Measurements from ENCODE around the gene AQP2.

DNA sequence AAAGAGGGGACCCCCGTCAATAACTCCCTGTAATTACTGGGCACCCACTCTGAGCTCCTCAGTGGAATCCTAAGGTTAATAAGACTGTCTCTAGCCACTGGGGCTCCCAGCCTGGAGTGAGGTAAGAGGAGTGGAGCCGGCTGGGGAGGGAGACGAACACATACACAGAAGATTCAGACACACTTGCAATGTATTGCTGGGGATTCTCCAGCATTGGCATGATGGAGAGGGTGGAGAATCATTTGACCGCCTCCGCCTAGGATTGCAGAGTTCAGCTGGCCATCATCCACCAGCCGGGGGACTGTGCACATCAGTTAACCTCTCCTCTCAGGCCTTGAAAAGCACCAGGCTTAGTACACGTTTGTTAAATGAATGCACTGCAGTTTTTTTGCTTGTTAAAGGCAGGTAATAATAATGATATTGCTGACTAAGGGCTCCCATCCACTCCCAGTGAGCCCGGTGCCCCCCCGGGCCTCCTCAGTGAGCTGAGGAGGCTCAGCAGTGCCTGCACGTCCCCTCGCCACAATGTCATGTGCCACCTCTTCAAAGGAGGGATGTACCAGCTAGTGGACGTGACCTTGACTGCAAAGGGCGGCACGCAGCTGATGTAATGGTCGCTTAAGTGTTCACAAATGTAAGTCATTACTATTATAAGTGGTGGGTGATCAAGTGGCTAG, 26.5 kb upstream of the AQP2 start:
- TF ChIP-seq CTCF (IDR thresholded peaks at IDR 0.05) (no peak), POLR2A (IDR thresholded peaks at IDR 0.05) (no peak)

Measured in prostate gland (tissue), 2 donors.